Esophagus squamous epithelium (tissue), 4 donors: ENCODE results near the gene TWIST2.

ENCODE experiments used
- CTCF ChIP-seq, 6 experiments: fragments of 450-650 bp in 4 of 6; fragments of 200-600 bp in 2 of 6; sonication (generic) in 2 of 6; IDR thresholded peaks; one replicate each; pipeline ENCODE4 v1.5.1; 2016 to 2019; ENCODE audit warnings: antibody characterized with exemption in 6 of 6, mild to moderate bottlenecking in 4 of 6, moderate library complexity in 4 of 6
- POLR2A ChIP-seq, 4 donors: fragments of 450-650 bp; IDR thresholded peaks; one replicate each; pipeline ENCODE4 v1.6.1; 2017; ENCODE audit warnings: antibody characterized with exemption in 4 of 4, mild to moderate bottlenecking in 4 of 4, moderate library complexity in 3 of 4

- TF ChIP-seq CTCF (IDR thresholded peaks at IDR 0.05): no peak
- TF ChIP-seq POLR2A (IDR thresholded peaks at IDR 0.05): no peak
These were observed 88.5 kb downstream of the TWIST2 start for GRCh38 chr2:238936162-238937052.
